GM12878 (cell line): ENCODE measurements around the gene WDR75.

Experiments
- PBX3 ChIP-seq: IDR thresholded peaks from 2 replicates; pipeline ENCODE4 v1.6.1; 2011; ENCODE audit warnings: mild to moderate bottlenecking, low read depth, low read length, moderate library complexity; ENCODE audit not compliant: insufficient replicate concordance
- RCOR1 ChIP-seq: conservative IDR thresholded peaks from 2 replicates; pipeline ENCODE4 v1.6.1; 2012; ENCODE audit warnings: low read depth, low read length, improper control_type of control experiment
- TARDBP ChIP-seq: IDR thresholded peaks from 2 replicates; pipeline ENCODE4 v1.6.1; 2016; ENCODE audit warnings: borderline replicate concordance
- TCF7 ChIP-seq: IDR thresholded peaks from 2 replicates; pipeline ENCODE4 v1.6.1; 2014; ENCODE audit warnings: antibody characterized with exemption, borderline replicate concordance

GRCh38 chr2:189446780-189447179 lies 5.5 kb downstream of the WDR75 start:
- no peak for TF ChIP-seq TARDBP
- TF ChIP-seq TCF7, result no peak
- no peak for TF ChIP-seq PBX3
- TF ChIP-seq RCOR1, result no peak
